Caco-2 (cell line): Measurements from ENCODE around the gene NOS1AP. TPM values are rescaled to one million over a fixed set of nuclear protein-coding genes. Genes with fewer than 3 reads are reported as not detected.

Experiments
- BruUV-seq: library from RNA; stranded (reverse); fragments of 400-500 nt; replicated peaks from 2 replicates; lab custom pipeline; 2021; lab: Mats Ljungman, UMichigan
- CTCF ChIA-PET: fragments of 300-600 bp; sonication (Branson Sonifier 250); formaldehyde crosslinking; loops from one replicate; lab custom pipeline; 2022; ENCODE audit warnings: antibody characterized with exemption; lab: Charles Lee
- POLR2A ChIA-PET: fragments of 300-600 bp; sonication (Branson Sonifier 250); formaldehyde crosslinking; loops from one replicate; lab custom pipeline; 2022; ENCODE audit warnings: antibody characterized with exemption; lab: Charles Lee
- DNase-seq, 2 experiments: peaks; one replicate each; pipeline versions ENCODE4 v3.0.0 to v3.0.0-alpha.2; 2020 to 2022
- H3K27me3 ChIP-seq: replicated peaks from 2 replicates; pipeline ENCODE4 v1.6.0; 2011; ENCODE audit warnings: low read length; ENCODE audit not compliant: control insufficient read depth, insufficient read depth
- H3K36me3 ChIP-seq: 2 replicates; pipeline ENCODE4 v1.5.1; 2011; ENCODE audit warnings: low read length; ENCODE audit not compliant: control insufficient read depth, insufficient read depth
- H3K4me1 ChIP-seq: fragments of 250-450 bp; sonication (Bioruptor Pico); 2 replicates; pipeline ENCODE4 v1.5.1; 2020; ENCODE audit warnings: mild to moderate bottlenecking
- H3K4me3 ChIP-seq: 2 replicates; pipeline ENCODE4 v1.5.1; 2011; ENCODE audit warnings: low read depth, mild to moderate bottlenecking, control low read depth, low read length
- H3K9me3 ChIP-seq: fragments of 250-450 bp; sonication (Bioruptor Pico); 2 replicates; pipeline ENCODE4 v1.5.1; 2020; ENCODE audit warnings: mild to moderate bottlenecking, moderate library complexity
- H3K27ac Mint-ChIP-seq: one replicate; pipeline ENCODE4 v1.8.0; 2022; ENCODE audit warnings: mixed read lengths; ENCODE audit not compliant: unreplicated experiment
- H3K27me3 Mint-ChIP-seq: one replicate; pipeline ENCODE4 v1.8.0; 2022; ENCODE audit warnings: mixed read lengths; ENCODE audit not compliant: insufficient read depth, unreplicated experiment
- H3K36me3 Mint-ChIP-seq: one replicate; pipeline ENCODE4 v1.8.0; 2022; ENCODE audit warnings: mild to moderate bottlenecking, mixed read lengths; ENCODE audit not compliant: insufficient read depth, unreplicated experiment
- H3K4me1 Mint-ChIP-seq: one replicate; pipeline ENCODE4 v1.8.0; 2022; ENCODE audit warnings: low read depth, mixed read lengths; ENCODE audit not compliant: unreplicated experiment
- H3K4me3 Mint-ChIP-seq: one replicate; pipeline ENCODE4 v1.8.0; 2022; ENCODE audit warnings: mild to moderate bottlenecking, moderate library complexity, mixed read lengths; ENCODE audit not compliant: unreplicated experiment
- H3K9me3 Mint-ChIP-seq: one replicate; pipeline ENCODE4 v1.8.0; 2022; ENCODE audit warnings: mixed read lengths; ENCODE audit not compliant: unreplicated experiment
- intact Hi-C: fragments of 100-400 bp; cut with micrococcal nuclease; formaldehyde crosslinking; loops from one replicate; pipeline ENCODE4 v1.10.0; 2022; ENCODE audit not compliant: unreplicated experiment
- total RNA-seq: library from RNA; stranded (reverse); gene quantifications from 2 replicates; pipeline ENCODE4 v1.2.3, GENCODE V29; 2022
- TF ChIP-seq, protein P1 (sequence below), 2 experiments: fragments of 200-600 bp in 1 of 2; IDR thresholded peaks; 1 replicate in 1 of 2; 2 replicates in 1 of 2; pipeline versions ENCODE4 v1.5.1 to v1.8.0; 2011 to 2022; ENCODE audit warnings: antibody characterized with exemption in 1 of 2, control low read depth in 1 of 2, inconsistent platforms in 1 of 2, low read depth in 1 of 2, low read length in 1 of 2, mild to moderate bottlenecking in 1 of 2, moderate library complexity in 1 of 2; ENCODE audit not compliant: insufficient read depth in 1 of 2, severe bottlenecking in 1 of 2, unreplicated experiment in 1 of 2

The NOS1AP gene
- total RNA-seq, 1 experiment from 2014 or later: 5.5 TPM

DNA sequence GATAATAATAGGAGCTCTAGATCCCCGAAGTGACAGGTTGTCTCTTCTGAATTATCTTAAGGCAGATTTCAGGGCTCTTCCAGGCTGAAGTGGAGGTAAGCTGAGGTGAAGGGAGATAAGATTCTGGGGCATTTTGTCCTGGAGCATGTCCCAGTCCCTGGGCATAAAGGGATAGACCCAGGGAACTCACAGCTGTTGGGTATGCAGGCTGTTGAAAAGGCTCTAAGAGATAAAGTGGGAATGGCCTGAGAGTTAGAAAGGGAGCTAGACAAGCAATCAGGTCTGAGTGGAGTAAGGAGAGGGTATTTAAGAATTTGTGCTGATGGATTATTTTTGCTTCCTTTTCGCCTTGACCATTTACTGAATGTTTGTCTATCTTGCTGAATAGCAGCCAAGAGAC is 123.7 kb downstream of the NOS1AP start:
- no peak overlapping the region for H3K4me3 ChIP-seq
- Mint-ChIP-seq H3K27ac (no peak overlapping the region), H3K9me3 (no peaks in the 10 kb centered on the region), H3K4me3 (no peak overlapping the region), H3K4me1 (peaks cover 26% of the 10 kb centered on the region), H3K27me3 (no peaks in the 10 kb centered on the region), H3K36me3 (peaks cover 6% of the 10 kb centered on the region)
- no peaks in the 10 kb centered on the region for H3K36me3 ChIP-seq
- ChIA-PET POLR2A (no interaction called here), CTCF (interaction anchor here (1.1 kb wide), 1 partner anchor 165 kb away, joined by 3 read pairs; no protein-coding TSS in a partner anchor)
- BruUV-seq: no TSS peak
- intact Hi-C loops: loop anchor here (5.0 to 10.0 kb wide), 2 partner anchors 49 to 192 kb away; partner anchors contain the start of gene C1orf226
- H3K9me3 ChIP-seq: no peaks in the 10 kb centered on the region
- H3K27me3 ChIP-seq: no peaks in the 10 kb centered on the region
- peaks cover 69% of the 10 kb centered on the region for H3K4me1 ChIP-seq
- TF ChIP-seq, protein P1, sequence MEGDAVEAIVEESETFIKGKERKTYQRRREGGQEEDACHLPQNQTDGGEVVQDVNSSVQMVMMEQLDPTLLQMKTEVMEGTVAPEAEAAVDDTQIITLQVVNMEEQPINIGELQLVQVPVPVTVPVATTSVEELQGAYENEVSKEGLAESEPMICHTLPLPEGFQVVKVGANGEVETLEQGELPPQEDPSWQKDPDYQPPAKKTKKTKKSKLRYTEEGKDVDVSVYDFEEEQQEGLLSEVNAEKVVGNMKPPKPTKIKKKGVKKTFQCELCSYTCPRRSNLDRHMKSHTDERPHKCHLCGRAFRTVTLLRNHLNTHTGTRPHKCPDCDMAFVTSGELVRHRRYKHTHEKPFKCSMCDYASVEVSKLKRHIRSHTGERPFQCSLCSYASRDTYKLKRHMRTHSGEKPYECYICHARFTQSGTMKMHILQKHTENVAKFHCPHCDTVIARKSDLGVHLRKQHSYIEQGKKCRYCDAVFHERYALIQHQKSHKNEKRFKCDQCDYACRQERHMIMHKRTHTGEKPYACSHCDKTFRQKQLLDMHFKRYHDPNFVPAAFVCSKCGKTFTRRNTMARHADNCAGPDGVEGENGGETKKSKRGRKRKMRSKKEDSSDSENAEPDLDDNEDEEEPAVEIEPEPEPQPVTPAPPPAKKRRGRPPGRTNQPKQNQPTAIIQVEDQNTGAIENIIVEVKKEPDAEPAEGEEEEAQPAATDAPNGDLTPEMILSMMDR (IDR thresholded peaks at IDR 0.05; ENCODE audit: insufficient read depth in 1 of 2, low read depth in 1 of 2, low read length in 1 of 2, severe bottlenecking in 1 of 2, unreplicated experiment in 1 of 2): no peak
- no peak for DNase-seq

DNA sequence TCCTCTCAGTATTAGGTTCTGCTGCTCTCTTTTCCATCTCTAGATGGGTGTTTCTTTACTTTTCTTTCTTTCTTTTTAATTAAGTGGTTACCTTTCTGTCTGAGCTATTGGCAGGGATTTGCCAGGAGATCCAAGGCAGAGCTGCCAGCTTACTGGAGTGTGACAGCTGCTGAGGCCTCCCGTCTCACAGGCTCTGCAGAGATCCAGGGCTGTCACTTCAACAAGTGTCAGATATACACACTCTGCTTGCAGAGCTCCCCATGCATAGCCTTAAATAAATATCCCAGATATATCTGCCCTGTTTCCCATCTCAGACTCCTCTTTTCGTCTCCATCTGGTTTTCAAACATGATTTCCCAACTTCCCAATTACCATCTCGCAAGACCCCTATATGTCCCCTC is 124.3 kb downstream of the NOS1AP start:
- Mint-ChIP-seq H3K4me1 (peaks cover 26% of the 10 kb centered on the region), H3K4me3 (no peak overlapping the region), H3K27me3 (no peaks in the 10 kb centered on the region), H3K27ac (no peak overlapping the region), H3K36me3 (peaks cover 6% of the 10 kb centered on the region), H3K9me3 (no peaks in the 10 kb centered on the region)
- H3K27me3 ChIP-seq: no peaks in the 10 kb centered on the region
- ChIA-PET CTCF (interaction anchor here (1.1 kb wide), 1 partner anchor 164 kb away, joined by 3 read pairs; no protein-coding TSS in a partner anchor), POLR2A (no interaction called here)
- TF ChIP-seq, protein P1 (IDR thresholded peaks at IDR 0.05; ENCODE audit: insufficient read depth in 1 of 2, low read depth in 1 of 2, low read length in 1 of 2, severe bottlenecking in 1 of 2, unreplicated experiment in 1 of 2): no peak
- peaks cover 69% of the 10 kb centered on the region for H3K4me1 ChIP-seq
- no peak overlapping the region for H3K4me3 ChIP-seq
- H3K36me3 ChIP-seq: no peaks in the 10 kb centered on the region
- intact Hi-C loops: loop anchor here (5.0 to 10.0 kb wide), 2 partner anchors 48 to 191 kb away; partner anchors contain the start of gene C1orf226
- no TSS peak for BruUV-seq
- DNase-seq: no peak
- no peaks in the 10 kb centered on the region for H3K9me3 ChIP-seq

DNA sequence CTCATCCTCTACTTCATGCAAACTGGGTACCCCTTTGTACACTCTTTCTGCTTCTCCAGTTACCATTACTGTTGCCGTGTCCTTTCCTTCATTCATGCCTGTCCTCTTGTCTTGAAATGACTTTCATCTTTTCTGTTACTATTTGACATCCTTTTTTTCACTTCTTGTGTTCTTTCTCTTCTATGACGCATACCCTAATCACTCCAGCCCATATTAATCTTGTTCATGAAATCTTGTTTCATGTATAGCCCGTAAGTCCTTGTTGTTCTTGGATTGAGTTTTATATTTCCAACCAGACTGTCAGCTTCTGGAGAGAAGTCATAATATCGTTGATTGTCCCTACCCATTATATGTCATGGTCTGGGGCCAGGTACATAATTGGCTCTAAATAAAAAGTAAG is 126.1 kb downstream of the NOS1AP start:
- Mint-ChIP-seq H3K36me3 (peaks cover 6% of the 10 kb centered on the region), H3K27ac (no peak overlapping the region), H3K27me3 (no peaks in the 10 kb centered on the region), H3K9me3 (no peaks in the 10 kb centered on the region), H3K4me3 (no peak overlapping the region), H3K4me1 (peaks cover 26% of the 10 kb centered on the region)
- BruUV-seq: no TSS peak
- Histone ChIP-seq H3K36me3 (no peaks in the 10 kb centered on the region), H3K4me1 (peaks cover 69% of the 10 kb centered on the region), H3K4me3 (no peak overlapping the region), H3K9me3 (no peaks in the 10 kb centered on the region), H3K27me3 (no peaks in the 10 kb centered on the region)
- ChIA-PET CTCF (no interaction called here), POLR2A (no interaction called here)
- intact Hi-C loops: loop anchor here (10.0 kb wide), 1 partner anchor 189 kb away; the partner anchor contains the start of gene C1orf226
- TF ChIP-seq, protein P1 (IDR thresholded peaks at IDR 0.05; ENCODE audit: insufficient read depth in 1 of 2, low read depth in 1 of 2, low read length in 1 of 2, severe bottlenecking in 1 of 2, unreplicated experiment in 1 of 2): no peak
- DNase-seq: no peak
